ENCODE results near the gene ULK1. TPM values are rescaled to one million over a fixed set of nuclear protein-coding genes. Genes with fewer than 3 reads are reported as not detected.

ULK1 gene
- total RNA-seq, 2 experiments from 2014 or later: 11.4 to 12.5 TPM

- no peak for DNase-seq
- Mint-ChIP-seq H3K9me3 (no peaks in the 10 kb centered on the region), H3K4me3 (no peak overlapping the region), H3K27me3 (no peaks in the 10 kb centered on the region), H3K4me1 (peaks cover 5% of the 10 kb centered on the region), H3K27ac (no peak overlapping the region), H3K36me3 (no peaks in the 10 kb centered on the region)
These were observed 13.1 kb downstream of the ULK1 start for GRCh38 chr12:131907379-131908091.

GRCh38 chr12:131908092-131909080 lies 14.0 kb downstream of the ULK1 start:
- Mint-ChIP-seq H3K4me3 (no peak overlapping the region), H3K27me3 (no peaks in the 10 kb centered on the region), H3K4me1 (peaks cover 5% of the 10 kb centered on the region), H3K36me3 (no peaks in the 10 kb centered on the region), H3K9me3 (no peaks in the 10 kb centered on the region), H3K27ac (no peak overlapping the region)
- no peak for DNase-seq

GRCh38 chr12:131909081-131909751 lies 14.8 kb downstream of the ULK1 start:
- Mint-ChIP-seq H3K4me3 (no peak overlapping the region), H3K27ac (no peak overlapping the region), H3K36me3 (no peaks in the 10 kb centered on the region), H3K27me3 (no peaks in the 10 kb centered on the region), H3K4me1 (peaks cover 5% of the 10 kb centered on the region), H3K9me3 (no peaks in the 10 kb centered on the region)
- no peak for DNase-seq

- no peaks in the 10 kb centered on the region for H3K9me3 Mint-ChIP-seq
- peaks cover 3% of the 10 kb centered on the region for H3K4me1 Mint-ChIP-seq
- no peak overlapping the region for H3K4me3 Mint-ChIP-seq
- H3K36me3 Mint-ChIP-seq: no peaks in the 10 kb centered on the region
- no peak for DNase-seq
- no peak overlapping the region for H3K27ac Mint-ChIP-seq
- H3K27me3 Mint-ChIP-seq: no peaks in the 10 kb centered on the region
These were observed 15.4 kb downstream of the ULK1 start for GRCh38 chr12:131909752-131910219.

GRCh38 chr12:131910302-131911027 lies 16.0 kb downstream of the ULK1 start:
- H3K27me3 Mint-ChIP-seq: no peaks in the 10 kb centered on the region
- H3K4me1 Mint-ChIP-seq: peaks cover 3% of the 10 kb centered on the region
- H3K27ac Mint-ChIP-seq: no peak overlapping the region

GRCh38 chr12:131911028-131911650 lies 16.7 kb downstream of the ULK1 start:
- H3K27me3 Mint-ChIP-seq: no peaks in the 10 kb centered on the region
- H3K4me3 Mint-ChIP-seq: no peak overlapping the region
- no peak overlapping the region for H3K27ac Mint-ChIP-seq
- no peak for DNase-seq
- H3K4me1 Mint-ChIP-seq: no peaks in the 10 kb centered on the region
- H3K36me3 Mint-ChIP-seq: no peaks in the 10 kb centered on the region
- no peaks in the 10 kb centered on the region for H3K9me3 Mint-ChIP-seq

More at GRCh38 chr12:131910302-131911027, 16.0 kb downstream of the ULK1 start:
- no peaks in the 10 kb centered on the region for H3K9me3 Mint-ChIP-seq
- H3K36me3 Mint-ChIP-seq: no peaks in the 10 kb centered on the region
- DNase-seq: no peak
- no peak overlapping the region for H3K4me3 Mint-ChIP-seq

- DNase-seq: no peak
- no peaks in the 10 kb centered on the region for H3K36me3 Mint-ChIP-seq
- no peaks in the 10 kb centered on the region for H3K9me3 Mint-ChIP-seq
- no peak overlapping the region for H3K27ac Mint-ChIP-seq
- H3K4me3 Mint-ChIP-seq: no peak overlapping the region
- no peaks in the 10 kb centered on the region for H3K4me1 Mint-ChIP-seq
- no peaks in the 10 kb centered on the region for H3K27me3 Mint-ChIP-seq
These were observed 17.5 kb downstream of the ULK1 start for GRCh38 chr12:131911851-131912477.

GRCh38 chr12:131912518-131913274 lies 18.3 kb downstream of the ULK1 start:
- no peaks in the 10 kb centered on the region for H3K4me1 Mint-ChIP-seq
- DNase-seq: no peak
- H3K36me3 Mint-ChIP-seq: no peaks in the 10 kb centered on the region
- H3K9me3 Mint-ChIP-seq: no peaks in the 10 kb centered on the region
- no peak overlapping the region for H3K27ac Mint-ChIP-seq
- H3K27me3 Mint-ChIP-seq: no peaks in the 10 kb centered on the region
- no peak overlapping the region for H3K4me3 Mint-ChIP-seq

- Mint-ChIP-seq H3K9me3 (no peaks in the 10 kb centered on the region), H3K4me1 (no peaks in the 10 kb centered on the region), H3K36me3 (no peaks in the 10 kb centered on the region), H3K4me3 (no peak overlapping the region), H3K27me3 (no peaks in the 10 kb centered on the region), H3K27ac (no peak overlapping the region)
- DNase-seq: no peak
These were observed 19.2 kb downstream of the ULK1 start for GRCh38 chr12:131913666-131914065.

- H3K9me3 Mint-ChIP-seq: no peaks in the 10 kb centered on the region
- H3K27me3 Mint-ChIP-seq: no peaks in the 10 kb centered on the region
- no peak overlapping the region for H3K27ac Mint-ChIP-seq
- no peak for DNase-seq
- H3K4me3 Mint-ChIP-seq: no peak overlapping the region
- no peaks in the 10 kb centered on the region for H3K4me1 Mint-ChIP-seq
- H3K36me3 Mint-ChIP-seq: no peaks in the 10 kb centered on the region
These were observed 19.8 kb downstream of the ULK1 start for GRCh38 chr12:131914179-131914702.

GRCh38 chr12:131915000-131915689 lies 20.7 kb downstream of the ULK1 start:
- H3K4me1 Mint-ChIP-seq: no peaks in the 10 kb centered on the region
- no peak for DNase-seq
- no peak overlapping the region for H3K27ac Mint-ChIP-seq
- no peaks in the 10 kb centered on the region for H3K27me3 Mint-ChIP-seq
- H3K9me3 Mint-ChIP-seq: no peaks in the 10 kb centered on the region
- H3K4me3 Mint-ChIP-seq: no peak overlapping the region
- H3K36me3 Mint-ChIP-seq: no peaks in the 10 kb centered on the region

- Mint-ChIP-seq H3K27me3 (no peaks in the 10 kb centered on the region), H3K4me1 (no peaks in the 10 kb centered on the region), H3K27ac (no peak overlapping the region), H3K9me3 (no peaks in the 10 kb centered on the region), H3K36me3 (no peaks in the 10 kb centered on the region), H3K4me3 (no peak overlapping the region)
- no peak for DNase-seq
These were observed 21.4 kb downstream of the ULK1 start for GRCh38 chr12:131915823-131916222.

Data from activated naive CD8-positive, alpha-beta T cell treated with anti-CD3 and anti-CD28 coated beads for 36 hours (primary cell).